Measurements from ENCODE around the gene CNNM4.

The CNNM4 gene

GRCh38 chr2:96816127-96816835, 55.6 kb downstream of the CNNM4 start, which contains the start of gene CNNM3 (continued):
- TF ChIP-seq ZNF280D (tag by site-specific recombination; IDR thresholded peaks at IDR 0.05) (no peak), SP2 (tag by site-specific recombination; IDR thresholded peaks at IDR 0.05) (peak; percentile 76), ZNF426 (tag by site-specific recombination; IDR thresholded peaks at IDR 0.05) (no peak), KLF9 (tag by site-specific recombination; IDR thresholded peaks at IDR 0.05; ENCODE audit: low read depth) (peak; percentile 67), ZNF449 (tag by site-specific recombination; IDR thresholded peaks at IDR 0.05) (peak; percentile 36; the same call in 1 of the 2 replicates), ZNF10 (tag by site-specific recombination; IDR thresholded peaks at IDR 0.05) (0 out of 2 replicates have a peak, but pooled peaks have one; percentile 56), OSR2 (tag by site-specific recombination; IDR thresholded peaks at IDR 0.05) (peak; percentile 16; the same call in 1 of the 2 replicates), ZNF416 (tag by site-specific recombination; IDR thresholded peaks at IDR 0.05) (no peak), ZFHX2 (tag by site-specific recombination; conservative IDR thresholded peaks at IDR 0.05) (peak; percentile 77), ZNF423 (tag by site-specific recombination; IDR thresholded peaks at IDR 0.05) (0 out of 2 replicates have a peak, but pooled peaks have one; percentile 19), ZSCAN5A (tag by site-specific recombination; IDR thresholded peaks at IDR 0.05) (peak; percentile 62; the same call in 1 of the 2 replicates), ZNF585B (tag by site-specific recombination; IDR thresholded peaks at IDR 0.05) (0 out of 2 replicates have a peak, but pooled peaks have one; percentile 10), ZNF398 (tag by site-specific recombination; IDR thresholded peaks at IDR 0.05) (peak; percentile 74; the same call in 1 of the 2 replicates), ZSCAN30 (tag by site-specific recombination; IDR thresholded peaks at IDR 0.05) (peak; percentile 42; the same call in 1 of the 2 replicates), EGR2 (tag by site-specific recombination; IDR thresholded peaks at IDR 0.05; ENCODE audit: low read depth) (peak; percentile 56), ZBTB26 (tag by site-specific recombination; optimal IDR thresholded peaks at IDR 0.05) (peak; percentile 73), RBAK (tag by site-specific recombination; IDR thresholded peaks at IDR 0.05) (no peak), KLF17 (tag by site-specific recombination; IDR thresholded peaks at IDR 0.05) (0 out of 2 replicates have a peak, but pooled peaks have one; percentile 25), PATZ1 (tag by site-specific recombination; IDR thresholded peaks at IDR 0.05) (peak; percentile 74), SP3 (tag by site-specific recombination; IDR thresholded peaks at IDR 0.05) (peak; percentile 61), KLF10 (tag by site-specific recombination; IDR thresholded peaks at IDR 0.05) (peak; percentile 59; the same call in 1 of the 2 replicates), ZFP41 (tag by site-specific recombination; IDR thresholded peaks at IDR 0.05; ENCODE audit: borderline replicate concordance) (no peak), ZBTB20 (tag by site-specific recombination; IDR thresholded peaks at IDR 0.05) (peak; percentile 73), SCRT2 (tag by site-specific recombination; IDR thresholded peaks at IDR 0.05) (peak; percentile 77), GLIS2 (tag by site-specific recombination; IDR thresholded peaks at IDR 0.05) (peak; percentile 91)
